Epithelial cell of prostate (primary cell): Measurements from ENCODE around the gene RINT1.

Experiments used
- DNase-seq: peaks from one replicate; pipeline ENCODE4 v3.0.0-alpha.2; 2011; ENCODE audit warnings: low read depth, low spot score
- H3K27ac ChIP-seq: fragments of 450-650 bp; 2 replicates; pipeline ENCODE4 v1.5.1; 2017; ENCODE audit warnings: mild to moderate bottlenecking

Gene RINT1

GRCh38 chr7:105530126-105530525, 1.9 kb upstream of the RINT1 start:
- DNase-seq, result no peak

GRCh38 chr7:105530546-105530945, 1.5 kb upstream of the RINT1 start:
- no peak for DNase-seq
- no peak overlapping the region for H3K27ac ChIP-seq

More at GRCh38 chr7:105530126-105530525, 1.9 kb upstream of the RINT1 start:
- H3K27ac ChIP-seq, result no peak overlapping the region

- DNase-seq, result no peak
- H3K27ac ChIP-seq, result peak overlapping the region; percentile 60
Observed at GRCh38 chr7:105532709-105533460, 884 bp downstream of the RINT1 start.

- no peak for DNase-seq
- H3K27ac ChIP-seq, result no peak overlapping the region
Observed at GRCh38 chr7:105538339-105538738, 6.3 kb downstream of the RINT1 start.

DNA sequence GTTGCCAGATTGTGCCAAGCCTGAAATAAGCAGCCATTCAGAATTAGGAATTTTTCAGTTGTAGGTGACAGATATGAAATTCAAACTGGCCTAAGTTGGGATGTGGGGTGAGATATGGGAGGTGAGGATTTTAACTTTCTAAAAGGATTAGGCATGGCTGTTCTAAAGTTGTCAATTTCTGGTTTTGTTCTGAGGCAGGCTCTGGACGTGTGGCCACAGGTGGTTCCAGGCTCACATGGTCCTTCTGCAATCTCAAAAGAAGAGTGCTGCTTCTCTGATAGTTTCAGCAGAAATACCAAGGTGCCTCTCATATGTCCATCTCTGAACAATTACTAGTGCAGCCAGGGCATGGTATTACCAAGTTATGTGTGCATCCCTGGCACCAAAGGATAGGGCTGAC, 27.9 kb downstream of the RINT1 start:
- H3K27ac ChIP-seq, result no peak overlapping the region
- no peak for DNase-seq

DNA sequence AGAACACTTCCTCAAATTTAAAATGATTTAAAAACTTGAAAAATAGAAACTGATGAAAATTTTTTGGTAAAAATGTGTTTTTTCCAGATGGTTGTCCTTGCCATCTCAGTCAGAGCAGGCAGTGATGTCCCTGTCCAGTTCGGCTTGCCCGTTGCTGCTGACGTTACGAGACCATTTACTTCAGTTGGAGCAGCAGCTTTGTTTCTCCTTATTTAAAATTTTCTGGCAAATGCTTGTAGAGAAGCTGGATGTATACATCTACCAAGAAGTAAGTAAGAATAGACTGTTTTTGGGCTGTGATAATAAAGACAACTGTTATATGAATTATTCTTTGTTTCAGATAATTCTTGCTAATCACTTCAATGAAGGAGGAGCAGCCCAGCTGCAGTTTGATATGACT, 33.2 kb downstream of the RINT1 start:
- H3K27ac ChIP-seq, result no peak overlapping the region
- no peak for DNase-seq

- no peak for DNase-seq
- H3K27ac ChIP-seq, result no peak overlapping the region
Observed at GRCh38 chr7:105567024-105567423, 35.0 kb downstream of the RINT1 start.

DNA sequence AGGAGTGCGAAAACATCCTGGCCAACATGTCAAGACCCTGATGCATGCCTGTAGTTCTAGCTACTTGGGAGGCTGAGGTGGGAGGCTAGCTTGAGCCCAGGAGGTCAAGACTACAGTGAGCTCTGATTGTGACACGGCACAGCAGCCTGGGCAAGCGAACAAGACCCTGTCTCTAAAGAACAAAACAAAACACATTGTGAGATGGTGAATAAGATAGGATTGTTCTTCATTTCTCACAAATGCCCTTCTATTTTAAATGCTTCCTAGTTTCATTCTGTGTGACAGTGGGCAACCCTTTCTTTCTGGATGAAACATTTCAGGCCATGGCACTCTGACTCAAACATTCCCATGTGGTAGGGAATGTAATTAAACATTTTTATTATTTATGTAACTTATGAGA, 35.8 kb downstream of the RINT1 start:
- H3K27ac ChIP-seq, result no peak overlapping the region
- no peak for DNase-seq

- no peak overlapping the region for H3K27ac ChIP-seq
- no peak for DNase-seq
Observed at GRCh38 chr7:105571891-105572290, 39.9 kb downstream of the RINT1 start.

- DNase-seq, result no peak
- H3K27ac ChIP-seq, result no peak overlapping the region
Observed at GRCh38 chr7:105577251-105577650, 45.2 kb downstream of the RINT1 start.

DNA sequence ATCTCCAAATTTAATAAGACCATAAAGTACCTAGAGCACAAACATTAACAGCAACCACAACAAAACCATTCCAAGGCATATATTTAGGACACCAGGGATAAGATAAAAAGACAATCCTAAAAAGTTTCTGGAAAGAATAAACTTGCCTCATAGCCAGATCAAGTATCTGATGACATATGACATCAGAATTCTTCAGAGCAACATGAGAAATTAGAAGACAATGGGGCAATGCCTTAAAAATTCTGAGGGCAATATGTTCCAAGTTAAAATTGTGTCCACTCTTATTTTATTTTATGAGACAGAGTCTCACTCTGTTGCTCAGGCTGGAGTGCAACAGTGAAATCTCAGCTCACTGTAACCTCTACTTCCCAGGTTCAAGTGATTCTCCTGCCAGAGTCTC, 46.5 kb downstream of the RINT1 start:
- no peak overlapping the region for H3K27ac ChIP-seq
- DNase-seq, result no peak

GRCh38 chr7:105580022-105580740, 48.2 kb downstream of the RINT1 start:
- DNase-seq, result no peak
- H3K27ac ChIP-seq, result no peak overlapping the region

DNA sequence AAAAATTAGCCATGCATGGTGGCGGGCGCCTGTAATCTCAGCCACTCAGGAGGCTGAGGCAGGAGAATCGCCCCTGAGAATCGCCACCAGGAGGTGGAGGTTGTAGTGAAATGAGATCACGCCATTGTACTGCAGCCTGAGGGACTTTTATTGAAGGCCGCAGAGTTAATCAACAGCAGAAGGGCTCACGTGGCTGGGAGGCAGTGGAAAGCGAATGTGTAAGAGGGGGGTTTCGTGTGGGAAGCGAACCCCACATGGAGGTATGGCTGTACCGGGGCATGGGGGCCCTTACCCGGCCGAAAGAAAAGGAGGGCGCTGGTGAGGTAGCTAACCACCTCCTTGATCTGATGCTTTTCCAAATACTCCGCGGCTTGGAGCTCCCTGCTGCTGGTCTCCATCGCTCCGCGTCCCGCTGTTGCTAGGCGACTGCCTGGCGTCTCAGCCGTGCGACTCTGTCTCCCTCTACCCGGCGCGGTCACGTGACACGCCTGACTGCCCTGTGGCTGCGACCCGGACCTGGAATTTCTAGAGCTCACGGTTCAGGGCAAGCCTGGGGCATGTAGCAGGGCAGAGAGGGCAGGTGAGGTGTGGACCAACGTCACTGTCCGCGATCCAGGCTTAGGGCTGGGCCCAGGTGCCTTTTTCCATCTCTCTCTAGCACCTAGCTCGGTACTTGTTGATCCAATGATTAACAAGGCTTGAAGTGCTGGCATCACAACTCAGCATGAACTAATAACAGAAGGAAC, 49.2 kb downstream of the RINT1 start, which contains the start of gene EFCAB10:
Gene EFCAB10 (minus strand): TSS at position 428 of the 746 bp plus-strand sequence. CDS start 30 bp downstream, at position 398.
- H3K27ac ChIP-seq, result peak within 1 kb of the TSS; percentile 29

DNA sequence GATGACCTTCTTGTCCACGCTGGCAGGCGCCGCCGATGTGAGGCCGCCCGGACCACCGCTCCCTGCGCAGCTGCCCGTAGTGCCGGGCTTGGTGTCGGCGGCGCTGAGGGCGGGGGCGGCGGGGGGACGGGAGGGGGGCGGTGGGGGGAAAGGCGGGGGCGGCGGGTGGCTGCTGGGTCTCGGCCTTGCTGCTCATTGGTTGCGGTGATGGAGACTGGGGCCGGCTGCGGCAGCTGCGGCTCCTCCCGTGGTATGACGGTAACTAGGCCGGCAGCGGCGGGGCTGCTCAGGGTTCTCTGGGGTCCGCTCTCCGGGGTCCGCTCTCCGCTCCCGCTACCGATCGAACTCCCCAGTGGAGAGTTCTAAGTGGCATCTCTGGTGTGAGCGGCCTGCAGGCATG, 51.1 kb downstream of the RINT1 start:
- H3K27ac ChIP-seq, result no peak overlapping the region
- no peak for DNase-seq

More for the DNA sequence above, 49.2 kb downstream of the RINT1 start, which contains the start of gene EFCAB10:
- peak; percentile 8 for DNase-seq

GRCh38 chr7:105584165-105584564, 52.2 kb downstream of the RINT1 start:
- DNase-seq, result no peak
- H3K27ac ChIP-seq, result no peak overlapping the region

- DNase-seq, result no peak
- no peak overlapping the region for H3K27ac ChIP-seq
Observed at GRCh38 chr7:105585850-105586500, 54.0 kb downstream of the RINT1 start.

GRCh38 chr7:105587909-105588635, 56.1 kb downstream of the RINT1 start:
- no peak for DNase-seq
- H3K27ac ChIP-seq, result no peak overlapping the region

DNA sequence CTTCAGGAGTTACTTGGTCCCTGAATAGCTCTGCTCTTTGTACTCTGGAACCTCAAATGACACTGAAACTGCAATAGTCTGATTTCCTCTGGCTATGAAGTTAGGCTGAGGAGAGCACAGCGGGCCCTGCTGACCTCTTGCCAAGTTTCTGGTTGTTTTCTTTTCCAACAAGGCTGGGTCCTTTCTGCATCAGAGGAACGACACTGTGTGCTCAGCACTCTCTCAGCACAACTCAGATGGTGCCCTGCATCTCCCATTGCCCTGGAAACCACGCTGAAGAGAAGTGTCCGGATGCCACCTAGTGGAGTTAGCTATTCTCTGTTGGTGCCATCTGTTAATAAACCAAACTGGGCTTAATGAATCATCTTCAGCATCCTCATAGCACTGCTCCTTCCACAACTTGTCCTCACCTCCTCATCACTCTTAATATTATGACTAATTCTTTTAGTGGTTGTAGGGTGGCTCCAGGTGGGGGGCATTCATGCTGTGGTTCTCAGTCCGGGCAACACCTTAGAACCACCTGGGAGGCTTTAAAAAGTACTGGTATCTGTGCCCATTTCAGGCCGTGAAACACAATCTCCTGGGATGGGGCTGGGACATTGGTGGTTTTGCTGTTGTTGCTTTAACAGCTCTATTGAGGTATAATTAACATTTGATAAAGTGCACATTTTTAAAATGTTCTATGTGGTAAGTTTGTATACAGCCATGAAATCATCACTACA, 57.5 kb downstream of the RINT1 start:
- H3K27ac ChIP-seq, result no peak overlapping the region
- DNase-seq, result peak; percentile 43

- H3K27ac ChIP-seq, result no peak overlapping the region
Observed at GRCh38 chr7:105590793-105591192, 58.8 kb downstream of the RINT1 start.

More at GRCh38 chr7:105590793-105591192, 58.8 kb downstream of the RINT1 start:
- DNase-seq, result no peak
